Stimulated activated CD8-positive, alpha-beta memory T cell treated with anti-CD3 and anti-CD28 coated beads, Interleukin-15, amount 100 ng/mL, for 24 hours (primary cell): Measurements from ENCODE around the gene ESRRG.

Experiments used
- DNase-seq: peaks from one replicate; pipeline ENCODE4 v3.0.0-alpha.2; 2020; ENCODE audit warnings: low read depth

ESRRG gene

DNA sequence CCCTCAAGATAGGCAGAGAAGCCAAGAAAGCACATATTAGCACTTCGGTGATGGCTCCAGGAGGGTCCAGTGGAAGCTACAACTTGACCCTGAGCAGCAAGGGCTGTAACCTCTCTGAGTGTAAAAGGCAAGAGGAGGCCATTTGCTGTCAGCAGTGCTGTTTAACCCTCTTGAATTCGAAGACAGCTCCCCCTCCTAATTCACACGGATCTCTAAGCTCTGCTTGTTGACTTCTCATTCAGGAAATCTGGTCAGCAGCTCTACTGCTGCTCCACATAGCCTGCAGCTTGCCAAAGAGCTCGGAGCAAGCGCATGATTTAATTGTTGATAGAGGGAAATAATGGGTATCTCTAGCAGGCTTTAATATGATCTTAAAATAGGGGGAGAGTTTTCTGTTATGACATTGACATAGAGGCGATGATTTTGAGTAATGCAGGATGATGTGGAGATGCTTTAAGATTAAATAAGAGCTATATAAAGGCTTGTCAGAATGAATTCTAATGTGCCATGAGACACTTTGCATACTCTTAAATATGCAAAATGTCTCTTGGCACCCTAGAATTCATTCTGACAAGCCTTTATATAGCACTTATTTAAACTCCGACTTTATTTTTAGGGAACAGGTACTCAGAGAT, 220.6 kb downstream of the ESRRG start:
- no peak for DNase-seq

- no peak for DNase-seq
Observed at GRCh38 chr1:216500273-216500967, 222.8 kb downstream of the ESRRG start.

DNA sequence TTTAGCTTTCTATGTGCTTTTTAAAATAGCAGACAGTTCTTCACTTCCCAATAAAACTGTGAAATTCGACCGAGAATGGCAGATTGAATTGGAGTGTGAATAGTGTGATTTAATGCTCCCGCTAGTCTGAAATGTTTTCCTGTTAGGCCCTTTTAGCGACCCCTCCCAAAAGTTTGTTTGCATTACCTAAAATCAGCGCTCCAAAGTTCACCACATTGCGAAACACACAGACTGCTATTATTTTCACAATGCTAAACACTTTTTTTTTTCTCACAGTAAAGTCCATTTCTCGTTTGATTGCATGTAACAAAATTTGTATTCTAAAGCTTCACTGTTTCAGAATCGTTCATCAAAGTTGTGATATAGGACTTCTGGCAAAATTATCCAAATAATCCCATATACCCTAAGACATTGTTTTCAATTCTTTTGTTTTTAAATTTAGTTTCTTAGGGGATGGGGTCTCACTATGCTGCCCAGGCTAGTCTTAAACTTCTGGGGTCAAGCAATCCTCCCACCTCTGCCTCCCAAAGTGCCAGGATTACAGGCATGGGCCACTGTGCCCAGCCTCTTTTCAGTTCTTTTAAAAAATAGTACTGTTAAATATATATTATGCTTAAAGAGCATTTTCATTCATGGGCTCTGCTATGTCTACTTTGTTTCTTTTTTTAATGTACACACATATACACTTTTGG, 223.5 kb downstream of the ESRRG start:
- DNase-seq, result no peak

DNA sequence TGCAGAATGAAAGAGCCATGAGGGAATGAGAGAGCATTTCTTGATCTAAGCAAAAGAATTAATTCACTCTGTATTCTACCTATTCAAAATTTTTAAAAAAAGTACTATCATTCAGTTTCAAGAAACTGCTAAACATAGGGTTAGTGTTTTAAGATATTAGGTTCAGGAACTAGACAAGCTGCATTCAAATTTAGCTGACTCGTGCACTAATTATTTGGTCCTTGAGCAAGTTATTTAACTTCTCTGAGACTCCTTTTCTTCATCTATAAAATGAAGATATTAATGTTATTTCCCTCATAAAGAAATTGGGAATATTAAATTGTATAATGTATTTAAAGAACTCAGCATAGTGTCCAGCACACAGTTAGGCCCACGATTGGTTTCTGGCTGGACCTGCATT, 225.0 kb downstream of the ESRRG start:
- no peak for DNase-seq

GRCh38 chr1:216485042-216485441, 238.2 kb downstream of the ESRRG start:
- DNase-seq, result no peak

GRCh38 chr1:216483672-216484401, 239.4 kb downstream of the ESRRG start:
- DNase-seq, result no peak

DNA sequence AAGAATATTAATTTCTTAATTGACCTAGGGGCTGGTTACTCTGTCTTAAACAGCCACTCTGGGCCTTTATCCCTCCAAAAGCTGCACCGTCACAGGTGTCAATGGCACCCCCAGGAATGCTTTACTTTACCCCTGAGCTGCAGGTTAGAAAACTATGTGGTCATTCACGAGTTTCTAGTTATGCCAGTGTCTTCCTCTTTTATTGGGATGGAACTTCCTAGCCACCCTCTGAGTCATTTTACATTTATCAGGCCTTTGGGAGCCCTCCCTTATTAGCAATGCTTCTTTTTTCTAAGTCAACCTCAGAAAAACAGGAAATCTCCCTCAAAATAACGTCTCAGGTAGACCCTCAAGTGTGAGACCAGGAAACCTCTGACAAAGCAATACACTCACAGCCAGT, 240.6 kb downstream of the ESRRG start:
- no peak for DNase-seq

DNA sequence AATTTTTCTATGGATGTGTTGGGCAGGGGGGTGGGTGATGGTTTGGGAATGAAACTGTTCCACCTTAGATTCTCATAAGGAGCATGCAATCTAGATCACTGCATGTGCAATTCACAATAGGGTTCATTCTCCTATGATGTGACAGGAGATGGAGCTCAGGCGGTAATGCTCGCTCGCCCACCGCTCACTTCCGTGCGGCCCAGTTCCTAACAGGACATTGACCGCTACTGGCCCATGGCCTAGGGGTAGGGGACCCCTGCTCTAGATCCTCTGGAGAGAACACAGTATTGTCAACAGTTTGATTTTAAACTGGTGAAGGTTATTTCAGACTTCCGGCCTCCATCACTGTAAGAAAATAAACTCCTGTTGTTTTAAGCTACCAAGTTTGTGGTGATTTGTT, 245.0 kb downstream of the ESRRG start:
- no peak for DNase-seq

- DNase-seq, result no peak
Observed at GRCh38 chr1:216476341-216476740, 246.9 kb downstream of the ESRRG start.

DNA sequence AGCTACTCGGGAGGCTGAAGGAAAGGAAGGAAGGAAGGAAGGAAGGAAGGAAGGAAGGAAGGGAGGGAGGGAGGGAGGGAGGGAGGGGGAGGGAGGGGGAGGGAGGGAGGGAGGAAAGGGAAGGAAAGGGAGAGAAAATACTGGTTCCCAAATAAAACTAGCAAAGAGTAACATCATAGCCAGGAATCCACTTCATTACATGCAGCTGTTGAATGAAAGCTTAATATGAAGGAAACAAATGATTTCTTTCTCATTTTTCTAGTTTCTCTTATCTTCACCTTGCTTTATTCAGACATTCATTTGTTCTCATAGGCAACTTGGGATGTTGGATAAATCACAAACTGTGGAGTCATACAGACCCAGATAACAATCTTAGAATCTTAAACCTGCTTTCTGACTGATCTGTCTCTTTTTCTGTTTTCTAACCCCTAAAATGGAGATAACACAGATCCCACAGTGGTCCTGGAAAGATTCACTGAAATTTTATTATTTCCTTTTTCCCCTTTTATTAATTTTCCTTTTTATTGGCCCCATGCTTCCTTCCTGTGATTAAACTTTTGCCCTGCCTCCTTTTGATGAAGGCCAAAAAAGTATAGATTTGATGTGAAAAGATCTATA, 247.5 kb downstream of the ESRRG start:
- DNase-seq, result no peak

GRCh38 chr1:216466162-216466801, 256.9 kb downstream of the ESRRG start:
- DNase-seq, result no peak

GRCh38 chr1:216464489-216464888, 258.7 kb downstream of the ESRRG start:
- no peak for DNase-seq

- no peak for DNase-seq
Observed at GRCh38 chr1:216462066-216462775, 261.0 kb downstream of the ESRRG start.

GRCh38 chr1:216461466-216461865, 261.8 kb downstream of the ESRRG start:
- no peak for DNase-seq

DNA sequence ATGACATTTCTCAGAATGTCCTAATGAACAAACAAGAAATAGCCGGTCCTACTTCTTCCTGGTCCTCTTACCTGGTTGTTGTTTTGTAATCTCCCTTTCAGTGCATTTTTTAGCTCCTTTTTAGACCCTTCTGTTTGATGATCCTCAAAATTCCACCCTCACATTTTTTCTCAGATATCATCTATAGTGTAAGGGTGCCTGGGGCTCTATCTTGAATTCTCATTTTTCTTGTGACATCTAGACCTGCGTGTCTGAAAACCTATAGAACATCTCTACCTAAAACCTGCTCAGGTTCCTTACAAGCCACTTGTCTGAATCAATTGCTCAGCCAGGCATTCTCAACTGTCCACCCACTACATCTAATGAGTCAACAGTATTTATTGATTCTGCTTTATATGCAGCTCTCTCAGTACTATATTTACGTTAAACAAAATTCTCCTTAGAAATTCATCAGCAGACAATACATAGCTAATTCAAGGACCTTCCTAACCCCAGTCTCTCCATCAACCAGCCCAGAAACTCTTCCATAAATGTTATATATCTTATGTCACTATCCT, 263.5 kb downstream of the ESRRG start:
- DNase-seq, result no peak

- no peak for DNase-seq
Observed at GRCh38 chr1:216458812-216459211, 264.4 kb downstream of the ESRRG start.

DNA sequence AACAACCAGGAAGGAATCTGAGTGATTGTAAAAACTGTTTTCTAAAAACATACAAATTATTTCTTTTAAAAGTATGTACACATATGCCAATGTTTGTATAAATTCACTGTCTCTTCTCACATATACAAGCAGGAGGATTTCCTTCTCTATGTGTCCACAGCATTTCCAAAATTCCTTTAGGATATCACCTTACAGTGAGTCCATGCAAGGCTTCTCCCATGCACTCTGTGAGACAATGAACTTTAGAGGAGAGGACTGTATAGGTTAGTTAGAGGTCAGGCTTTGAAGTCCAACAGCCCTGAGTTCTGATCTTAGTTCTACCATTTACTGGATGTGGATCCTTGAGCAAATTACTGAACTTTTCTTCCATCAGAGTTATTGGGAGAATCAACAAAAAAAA, 265.9 kb downstream of the ESRRG start:
- DNase-seq, result no peak

GRCh38 chr1:216456682-216457081, 266.5 kb downstream of the ESRRG start:
- no peak for DNase-seq

DNA sequence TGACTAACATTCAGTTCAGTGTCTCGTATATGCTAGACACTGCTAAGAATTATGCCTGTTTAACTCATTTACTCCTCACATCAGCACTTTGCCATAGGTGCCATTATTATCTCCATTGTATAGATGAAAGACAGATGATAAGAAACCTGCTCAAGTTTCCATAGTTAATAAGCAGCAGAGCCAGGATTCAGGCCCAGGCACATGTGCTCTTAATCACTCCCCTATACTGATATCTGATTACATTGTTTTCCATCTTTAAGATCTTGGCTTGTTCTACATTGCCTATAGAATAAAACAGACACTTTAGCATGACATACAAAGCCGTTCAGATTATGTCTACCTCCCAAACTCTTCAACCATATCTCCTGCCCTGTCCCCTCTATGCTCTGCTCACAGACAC, 269.5 kb downstream of the ESRRG start:
- no peak for DNase-seq
